Measurements from ENCODE around the gene ZNG1A.
"Not testable (repeated sequence)": the region's sequence is repeated elsewhere in the genome, so short reads cannot be mapped to it uniquely, and the experiment has no call there.

The ZNG1A gene

DNA sequence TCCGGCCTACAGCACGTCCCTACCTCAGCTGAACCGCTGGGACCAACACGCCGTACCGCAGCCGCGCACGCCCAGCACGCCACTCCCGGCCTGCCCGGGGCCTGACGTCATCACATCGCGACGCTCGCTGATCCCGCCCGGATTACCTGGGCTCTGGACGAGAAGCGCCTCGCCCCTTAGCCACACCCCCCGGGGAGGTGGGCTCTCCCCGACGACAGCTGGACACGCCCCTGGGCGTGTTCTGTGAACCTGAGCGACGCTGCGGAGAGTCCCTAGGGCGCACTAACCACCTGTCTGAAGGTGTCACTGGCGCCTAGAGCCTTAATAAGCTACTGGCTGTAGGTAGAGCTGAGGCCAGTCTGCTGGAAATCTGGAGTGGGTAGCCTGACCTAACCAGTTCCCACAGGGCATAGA lies at the start of gene ZNG1A:
Gene ZNG1A (minus strand): TSS at position 87 of the 414 bp plus-strand sequence. CDS start 87 bp downstream, outside the sequence.
- not testable (repeated sequence) for DNase-seq (ENCODE audit: low spot score)

DNA sequence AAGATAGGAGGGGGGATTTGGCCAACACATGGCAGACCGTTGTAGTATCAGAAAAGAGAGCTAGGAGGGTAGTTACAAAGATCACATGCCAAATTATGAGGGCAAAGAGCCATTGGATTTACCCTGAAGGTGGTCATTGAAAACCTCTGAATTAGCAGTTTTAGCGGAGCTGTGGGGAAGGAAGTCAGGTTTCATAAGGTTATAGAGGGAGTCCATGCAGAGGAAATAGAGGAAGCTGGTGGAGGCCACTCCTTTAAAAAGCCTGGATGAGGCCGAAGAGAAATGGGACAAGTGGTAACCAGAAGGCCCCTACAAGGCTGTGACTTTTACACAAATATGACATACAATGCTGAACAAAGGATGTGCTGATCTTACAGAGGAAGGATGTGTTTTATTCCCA lies 49.0 kb upstream of the ZNG1A start:
- DNase-seq (ENCODE audit: low spot score) = no peak

DNA sequence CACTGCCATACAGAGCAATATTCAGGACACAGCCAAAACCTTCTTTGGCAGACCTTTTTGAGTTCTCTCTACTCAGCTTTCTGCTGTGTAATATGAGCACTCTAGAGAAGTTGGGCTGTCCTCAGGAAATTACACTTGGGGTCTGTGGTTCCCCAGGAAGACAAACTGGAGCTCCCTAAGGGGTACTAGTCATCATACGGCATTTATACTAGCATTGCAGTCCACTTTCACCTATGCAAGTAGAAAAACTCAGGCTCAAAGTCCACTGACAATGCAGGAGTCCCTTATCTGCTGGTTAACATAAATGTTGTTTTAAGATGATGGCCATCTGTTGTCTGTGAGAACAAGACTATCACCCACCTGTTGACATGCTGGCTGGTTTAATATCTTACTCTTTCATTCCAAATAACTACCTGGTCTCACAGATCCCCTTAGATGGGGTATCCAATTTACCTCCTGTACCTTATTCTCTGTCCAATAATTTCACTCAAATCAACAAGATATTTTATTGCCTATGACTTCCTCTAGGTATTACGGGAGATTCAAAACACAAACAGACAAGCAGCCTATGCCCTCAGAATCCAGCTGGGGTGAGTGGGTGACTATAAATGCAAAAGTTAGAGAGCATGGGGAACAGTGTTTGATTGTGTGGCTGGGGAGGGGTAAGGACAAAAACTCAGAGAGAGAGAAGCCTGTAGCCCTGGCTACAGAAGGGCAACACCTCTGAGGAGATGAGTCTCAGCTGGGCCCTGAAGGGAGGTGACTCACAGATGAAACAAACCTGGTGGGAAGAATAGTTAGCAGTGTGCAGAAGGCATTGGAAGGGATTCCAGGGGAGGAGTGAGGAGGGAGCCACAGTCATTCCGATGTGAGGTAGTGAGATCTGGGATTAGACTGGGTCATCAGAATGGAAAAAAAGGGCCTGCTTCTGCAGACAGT lies 46.0 kb upstream of the ZNG1A start:
- DNase-seq (ENCODE audit: low spot score) = no peak

DNA sequence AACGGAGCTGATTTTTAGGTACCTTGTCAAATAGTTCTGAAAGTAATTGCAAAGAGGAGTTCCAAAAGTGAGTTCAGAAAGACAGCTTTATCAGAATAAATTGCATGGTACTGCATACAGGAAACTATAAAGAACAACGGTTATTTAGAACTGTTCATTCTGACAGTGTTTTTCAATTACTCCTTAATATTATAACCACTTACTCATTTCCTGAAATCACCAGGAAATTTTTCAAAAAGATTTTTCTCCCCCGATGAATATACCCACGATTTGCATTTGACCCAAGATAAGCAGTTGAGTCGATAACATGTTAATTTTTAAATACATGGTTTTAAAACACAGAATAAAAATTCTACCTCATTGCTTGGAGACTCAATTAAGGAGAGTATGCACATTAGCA lies 45.2 kb upstream of the ZNG1A start:
- DNase-seq (ENCODE audit: low spot score) = no peak

DNA sequence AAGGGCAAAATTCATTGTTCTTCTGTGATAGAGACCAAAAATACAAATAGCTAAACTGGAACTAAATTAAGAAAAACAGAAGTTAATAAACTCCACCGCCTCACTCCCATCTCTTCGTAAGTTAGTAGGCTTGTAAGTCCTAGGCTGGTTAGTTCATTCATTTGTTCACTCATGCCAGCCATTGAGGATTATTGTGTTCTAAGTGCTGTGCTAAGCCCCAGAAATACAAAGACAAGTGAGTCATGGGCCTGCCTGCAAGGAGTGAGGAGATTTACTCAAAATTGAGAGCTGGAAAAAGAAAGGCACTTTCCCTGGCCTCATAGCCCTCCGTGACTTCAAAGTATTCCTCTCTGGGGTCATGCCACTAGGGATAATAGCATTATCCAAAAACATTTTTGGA lies 44.3 kb upstream of the ZNG1A start:
- DNase-seq (ENCODE audit: low spot score) = no peak

DNA sequence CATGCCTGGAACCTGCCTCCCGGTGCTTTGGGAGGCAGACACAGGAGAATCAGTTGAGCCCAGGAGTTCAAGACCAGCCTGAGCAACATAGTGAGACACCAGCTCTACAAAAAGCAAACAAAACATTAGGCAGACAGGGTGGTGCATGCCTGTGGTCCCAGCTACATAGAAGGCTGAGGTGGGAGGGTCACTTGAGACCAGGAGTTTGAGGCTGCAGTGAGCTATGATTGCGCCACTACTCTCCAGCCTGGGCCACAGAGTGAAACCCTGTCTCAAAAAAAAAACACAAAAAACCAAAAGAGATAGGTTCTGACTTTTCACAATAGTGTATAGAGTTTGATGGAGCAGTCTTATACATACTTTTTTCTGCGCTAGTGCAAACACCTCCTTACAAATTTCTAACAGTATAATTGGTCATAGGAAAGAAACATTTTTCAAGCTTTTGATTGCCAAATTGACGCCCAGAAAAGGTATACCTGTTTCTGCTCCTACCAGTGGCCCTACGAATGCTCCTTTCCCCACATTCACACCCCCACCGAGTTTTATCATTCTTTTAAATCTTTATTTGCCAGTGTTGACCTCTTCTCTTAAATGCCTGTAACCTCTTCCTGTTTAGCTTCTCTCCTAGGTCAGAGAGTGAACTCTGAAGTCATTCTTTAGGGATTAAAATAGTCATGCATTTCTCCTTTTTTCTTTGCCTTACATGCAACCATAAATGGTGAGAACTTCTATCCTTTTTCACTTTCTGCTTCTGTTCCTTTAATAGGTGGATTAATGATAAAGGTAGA lies 43.3 kb upstream of the ZNG1A start:
- no peak for DNase-seq (ENCODE audit: low spot score)

DNA sequence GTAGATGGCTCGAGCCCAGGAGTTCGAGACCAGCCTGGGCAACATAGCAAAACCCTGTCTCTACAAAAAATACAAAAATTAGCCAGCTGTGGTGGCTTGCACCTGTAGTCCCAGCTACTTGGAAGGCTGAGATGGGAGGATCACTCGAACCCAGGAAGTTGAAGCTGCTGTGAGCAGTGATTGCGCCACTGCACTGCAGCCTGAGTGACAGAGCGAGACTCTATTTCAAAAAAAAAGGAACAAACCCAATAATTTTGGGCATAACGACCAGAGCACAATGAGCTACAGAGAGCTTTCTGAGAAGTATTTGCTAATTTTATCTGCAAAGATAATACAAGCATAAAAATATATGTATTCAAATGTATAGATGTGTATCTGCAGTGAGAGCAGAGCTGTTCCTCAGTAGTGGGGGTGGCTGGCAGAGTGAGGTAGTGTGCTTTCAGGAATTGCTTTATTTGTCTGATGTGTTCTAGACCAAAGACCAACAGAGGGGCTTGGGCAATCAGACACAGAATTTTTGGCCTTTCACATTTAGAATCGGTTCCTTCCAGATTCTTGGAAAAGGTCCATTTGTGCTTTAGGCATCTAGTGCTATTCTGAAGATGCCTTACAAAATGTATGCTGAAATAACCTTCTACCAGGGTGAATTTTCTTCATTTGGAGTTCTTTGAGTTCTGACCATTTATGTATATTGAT lies 41.0 kb upstream of the ZNG1A start:
- no peak for DNase-seq (ENCODE audit: low spot score)

DNA sequence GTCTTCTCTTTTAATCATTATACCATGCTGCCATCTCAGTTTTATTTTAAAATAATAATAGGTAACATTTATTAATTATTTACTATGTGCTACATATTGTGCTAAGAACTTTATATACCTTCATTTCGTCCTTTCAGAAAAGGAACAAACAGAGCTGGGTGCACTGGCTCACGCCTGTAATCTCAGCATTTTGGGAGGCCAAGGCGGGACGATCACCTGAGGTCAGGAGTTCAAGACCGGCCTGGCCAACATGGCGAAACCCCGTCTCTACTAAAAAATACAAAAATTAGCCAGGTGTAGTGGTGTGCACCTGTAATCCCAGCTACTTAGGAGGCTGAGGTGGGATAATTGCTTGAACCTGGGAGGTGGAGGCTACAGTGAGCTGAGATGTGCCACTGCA lies 40.2 kb upstream of the ZNG1A start:
- not testable (repeated sequence) for DNase-seq (ENCODE audit: low spot score)

DNA sequence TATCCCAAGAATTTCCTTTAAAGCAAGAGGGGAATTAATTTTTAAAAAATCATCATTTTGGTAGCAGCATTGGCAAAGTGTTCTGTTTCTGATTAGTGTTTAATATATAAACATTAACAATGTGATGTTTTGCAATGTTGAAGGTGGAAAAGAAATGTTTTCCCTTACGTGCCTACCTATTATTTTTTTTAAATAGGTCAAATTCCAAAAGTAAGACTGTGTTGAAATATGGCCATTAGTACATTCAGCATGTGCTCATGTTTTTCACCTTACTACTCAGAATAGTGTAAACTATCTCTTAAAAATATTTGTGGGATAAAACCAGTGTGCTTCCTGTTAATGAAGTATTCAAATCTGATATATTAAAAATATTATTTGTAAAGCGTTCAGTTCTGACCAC lies 39.1 kb upstream of the ZNG1A start:
- DNase-seq (ENCODE audit: low spot score) = no peak

DNA sequence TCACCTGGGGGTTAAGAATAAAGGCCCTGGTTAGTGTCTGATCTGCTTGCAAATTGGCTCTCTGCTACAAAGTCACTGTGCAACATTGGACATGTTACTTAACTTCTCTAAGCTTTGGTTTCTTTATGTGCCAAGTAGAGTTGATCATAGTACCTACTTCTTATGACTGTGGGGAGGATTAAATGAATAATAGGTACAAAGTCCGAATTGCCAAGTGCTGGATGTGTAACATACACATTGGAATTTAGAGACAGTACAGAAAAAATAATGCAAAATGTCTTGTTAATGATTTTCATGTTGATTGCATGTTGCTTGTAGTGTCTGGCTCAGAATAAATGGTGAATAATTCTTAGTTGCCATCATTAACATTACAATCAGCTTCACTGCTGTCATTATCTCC lies 38.0 kb upstream of the ZNG1A start:
- no peak for DNase-seq (ENCODE audit: low spot score)

DNA sequence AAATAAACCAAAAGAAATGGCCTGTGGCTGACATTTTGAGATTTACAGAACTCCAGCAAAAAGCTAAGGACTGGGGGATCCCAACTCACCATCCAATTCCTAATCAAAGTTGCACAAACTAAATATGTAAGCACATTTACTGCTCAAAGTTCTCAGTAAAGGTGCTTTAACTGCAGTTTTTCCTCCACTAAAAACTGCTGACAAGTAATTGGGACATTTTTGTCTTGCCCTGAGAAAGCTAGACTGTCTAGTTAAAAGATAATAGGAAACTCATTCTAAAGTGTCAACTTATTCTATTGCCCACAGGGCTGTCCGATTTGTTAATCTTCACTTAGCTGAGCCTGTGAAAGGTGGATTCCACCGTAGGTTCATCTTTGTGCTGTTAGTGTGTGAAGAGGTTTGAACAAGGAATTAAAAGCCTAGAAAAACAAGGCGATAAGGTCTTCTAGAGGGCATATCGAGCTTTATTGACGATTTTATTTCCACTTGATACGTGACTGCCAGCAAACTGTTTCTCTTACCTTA lies 36.8 kb upstream of the ZNG1A start:
- no peak for DNase-seq (ENCODE audit: low spot score)

DNA sequence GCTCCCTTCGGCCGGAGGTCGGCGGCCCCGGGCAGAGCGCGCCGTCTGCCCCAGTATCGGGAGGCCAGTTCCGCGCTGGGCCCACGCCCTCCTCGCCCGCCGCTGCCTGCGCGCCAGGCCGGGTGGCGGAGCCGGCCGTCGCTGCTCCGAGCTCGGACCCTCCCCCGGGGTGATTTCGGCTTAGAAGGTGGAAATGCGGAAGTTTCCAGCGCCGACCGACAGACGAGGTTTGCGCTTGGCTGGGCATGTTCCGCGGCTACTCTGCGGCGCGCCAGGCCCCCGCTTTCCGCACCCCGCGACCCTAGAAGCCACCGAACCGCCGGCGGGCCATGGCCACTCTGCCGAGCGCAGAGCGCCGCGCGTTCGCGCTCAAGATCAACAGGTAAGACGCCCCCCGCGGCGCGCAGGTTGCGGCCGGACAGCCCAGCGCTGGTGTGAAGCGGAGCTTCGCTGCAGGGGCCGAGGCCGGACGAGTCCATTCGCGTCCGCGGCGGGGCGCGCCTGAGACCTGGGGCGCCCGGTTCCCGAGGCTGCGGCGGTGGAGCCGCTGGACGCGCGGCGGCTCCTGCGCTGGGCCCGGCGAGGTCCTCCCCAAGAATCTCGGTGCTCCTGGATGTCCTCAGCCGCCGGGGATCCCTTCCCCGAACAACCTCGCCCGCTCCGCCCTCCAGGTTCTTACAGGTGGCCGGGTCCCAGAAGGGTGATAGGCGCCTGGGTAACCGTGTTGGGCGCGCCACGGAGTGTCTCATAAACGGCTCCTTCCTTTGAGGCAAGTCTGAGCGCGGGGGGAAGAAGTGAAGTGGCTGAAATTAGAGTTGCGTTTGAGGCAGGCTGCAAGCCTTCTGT lies 36.0 kb upstream of the ZNG1A start, which contains the start of gene DOCK8:
Gene DOCK8 (plus strand): TSS at position 218 of the 846 bp plus-strand sequence. CDS start 112 bp downstream, at position 330.
- DNase-seq (ENCODE audit: low spot score) = peak; percentile 82

DNA sequence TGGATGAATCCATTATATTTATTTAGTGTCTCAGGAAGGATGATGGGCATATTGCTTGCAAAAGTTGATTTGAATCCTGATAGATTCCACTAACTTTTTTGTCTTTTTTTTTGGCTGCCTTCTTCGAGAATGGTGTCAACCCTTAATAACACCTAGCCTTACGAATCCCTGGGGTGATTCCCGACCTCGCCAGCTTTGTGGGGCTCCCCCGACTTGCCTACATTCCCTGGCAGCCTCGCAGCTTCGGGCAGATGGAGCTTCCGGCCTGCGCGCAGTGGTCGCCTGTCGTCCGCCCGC lies 35.4 kb upstream of the ZNG1A start:
- DNase-seq (ENCODE audit: low spot score) = no peak

DNA sequence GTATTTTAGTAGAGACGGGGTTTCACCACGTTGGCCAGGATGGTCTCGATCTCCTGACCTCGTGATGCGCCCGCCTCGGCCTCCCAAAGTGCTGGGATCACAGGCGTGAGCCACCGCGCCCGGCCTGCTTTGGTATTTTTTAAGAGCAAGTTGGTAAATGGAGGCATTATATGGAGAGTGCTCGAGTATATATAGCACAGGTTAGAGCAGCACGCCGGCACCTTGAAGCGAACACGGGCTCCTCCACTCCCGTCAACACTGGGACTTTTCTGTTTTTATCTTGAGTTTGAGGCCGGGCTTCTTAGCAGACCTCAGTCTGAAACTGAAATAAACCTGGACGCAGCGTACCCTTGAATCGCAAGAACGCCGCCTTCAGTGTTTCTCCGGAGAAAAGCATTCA lies 35.0 kb upstream of the ZNG1A start:
- DNase-seq (ENCODE audit: low spot score) = not testable (repeated sequence)

DNA sequence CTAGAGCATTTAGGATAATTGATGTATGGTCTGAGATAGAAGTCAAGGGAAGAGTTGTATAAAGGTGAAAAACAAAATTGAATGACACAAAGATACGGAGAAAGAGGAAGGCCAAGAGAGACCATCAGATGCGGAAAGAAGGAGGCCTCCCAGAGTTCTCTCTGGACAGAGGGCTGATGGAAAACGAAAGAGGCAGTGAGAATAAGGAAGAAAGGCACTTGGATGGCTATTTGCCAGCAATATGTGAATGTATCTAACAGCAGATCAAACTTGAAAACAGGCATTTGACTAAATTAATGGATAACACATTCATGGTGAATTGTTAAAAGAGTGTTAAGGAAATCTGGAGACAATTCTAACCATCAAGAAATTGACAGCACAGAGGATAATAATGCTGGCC lies 33.4 kb upstream of the ZNG1A start:
- DNase-seq (ENCODE audit: low spot score) = no peak

DNA sequence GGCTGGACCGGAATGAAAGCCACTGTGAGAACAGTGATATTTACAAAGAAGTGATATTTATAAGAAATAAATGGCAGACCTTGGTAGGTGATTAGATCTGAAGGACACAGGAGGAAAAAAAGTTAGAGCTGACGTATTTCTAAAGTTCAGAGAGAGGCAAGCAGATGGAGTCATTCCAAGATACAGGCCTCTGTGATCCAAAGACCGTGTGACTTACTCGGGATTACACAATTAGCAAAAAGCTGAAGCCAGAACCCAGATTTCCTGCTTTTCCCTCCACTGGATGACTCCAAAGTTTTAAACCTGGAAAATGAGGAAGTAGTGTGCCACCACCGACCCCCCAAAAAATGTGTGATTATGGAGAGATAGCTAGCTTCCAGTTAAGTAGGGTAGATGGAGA lies 32.7 kb upstream of the ZNG1A start:
- DNase-seq (ENCODE audit: low spot score) = no peak

DNA sequence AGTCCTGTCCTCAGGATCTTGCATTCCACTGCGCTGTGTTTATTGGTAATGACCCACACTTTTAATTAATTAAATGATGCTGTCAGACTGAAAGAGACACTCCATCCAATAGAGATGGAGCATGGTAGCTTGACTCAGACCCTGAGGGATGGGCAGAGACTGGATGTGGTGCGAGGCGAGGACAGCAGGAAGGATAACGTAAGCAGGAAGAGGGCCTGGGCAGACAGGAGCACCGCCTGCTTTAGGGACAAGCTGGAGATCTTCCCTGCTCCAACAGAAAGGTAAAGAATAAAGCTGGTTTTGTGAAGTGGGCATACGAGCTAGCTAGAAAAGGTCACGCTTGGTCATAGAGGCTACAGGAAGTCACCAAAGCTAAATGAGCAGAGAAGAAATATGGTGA lies 32.2 kb upstream of the ZNG1A start:
- peak; percentile 19 for DNase-seq (ENCODE audit: low spot score)

DNA sequence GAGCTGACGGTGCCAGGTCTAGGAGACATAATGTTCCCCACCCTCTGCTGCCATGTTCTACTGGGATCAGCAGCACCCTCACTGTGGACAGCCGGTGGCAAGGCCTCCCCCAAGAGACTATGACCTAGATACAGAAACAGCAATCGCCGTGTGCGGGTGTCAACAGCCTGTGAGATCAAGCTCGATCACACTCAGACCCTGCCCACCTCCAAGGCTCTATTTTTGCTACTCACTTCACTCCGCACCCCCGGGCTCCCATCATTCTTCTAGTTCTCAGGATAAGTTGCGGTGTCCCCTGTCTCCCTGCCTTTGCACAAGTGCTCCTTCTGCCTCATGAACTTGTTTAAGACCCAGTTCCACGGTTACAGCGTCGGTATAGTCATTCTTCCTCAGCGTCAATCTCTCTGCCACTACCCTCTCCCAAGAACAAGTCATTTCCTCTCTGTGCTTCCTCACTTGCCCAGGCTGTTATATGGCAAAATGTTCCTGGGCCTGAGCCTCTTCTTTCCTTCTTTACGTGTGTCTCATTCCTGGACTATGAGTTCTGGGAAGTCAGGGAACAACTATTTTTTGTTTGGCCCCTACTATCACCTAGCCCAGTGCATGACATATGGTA lies 30.4 kb upstream of the ZNG1A start:
- no peak for DNase-seq (ENCODE audit: low spot score)

DNA sequence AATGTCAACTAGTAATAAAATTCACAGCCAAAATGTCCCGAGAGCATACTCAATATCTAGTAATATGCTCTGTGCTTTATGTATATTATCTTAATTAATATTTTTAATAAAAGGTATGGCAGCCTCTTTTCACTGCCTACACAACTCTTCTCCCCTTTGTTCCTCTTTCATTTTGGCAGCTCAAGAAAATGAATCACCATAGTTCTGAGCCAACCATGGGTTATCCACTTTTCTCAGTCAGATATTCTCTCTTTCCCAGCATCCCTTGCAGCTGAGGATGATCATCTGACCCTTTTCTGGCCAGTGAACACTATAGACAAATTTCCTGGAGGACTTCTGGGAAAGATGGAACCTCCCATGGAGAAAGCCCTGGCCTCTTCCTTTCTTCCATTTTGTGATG lies 27.6 kb upstream of the ZNG1A start:
- no peak for DNase-seq (ENCODE audit: low spot score)

DNA sequence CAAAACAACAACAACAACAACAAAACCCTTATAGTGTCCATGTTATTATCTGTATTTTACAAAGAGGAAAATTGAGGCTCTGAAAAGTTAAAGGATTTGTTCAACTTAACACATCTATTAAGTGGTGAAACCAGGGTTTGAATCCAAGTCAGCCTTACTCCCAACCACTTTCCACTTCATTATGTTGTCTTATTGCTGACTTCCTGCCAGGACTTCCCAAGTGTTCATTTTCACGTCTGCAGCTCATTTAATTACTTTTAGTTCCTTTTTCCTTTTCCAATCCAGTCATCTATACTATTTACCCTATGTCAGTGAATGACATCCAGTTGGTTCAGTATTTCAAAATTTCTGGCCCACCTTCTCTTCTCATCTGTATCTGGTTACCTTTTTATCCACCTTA lies 20.7 kb upstream of the ZNG1A start:
- DNase-seq (ENCODE audit: low spot score) = not testable (repeated sequence)
